SU-DHL-6 (cell line): ENCODE data around the gene KLHL22.

Experiments
- CTCF ChIP-seq: fragments of 200-600 bp; sonication (generic); IDR thresholded peaks from one replicate; pipeline ENCODE4 v1.5.1; 2017; ENCODE audit warnings: antibody characterized with exemption, mild to moderate bottlenecking, low read length, moderate library complexity; ENCODE audit not compliant: insufficient read depth, poor library complexity, severe bottlenecking
- EZH2phosphoT487 ChIP-seq: fragments of 200-600 bp; sonication (generic), shearing (Covaris generic); conservative IDR thresholded peaks from 2 replicates; pipeline ENCODE4 v1.6.1; 2018; ENCODE audit warnings: mild to moderate bottlenecking, antibody characterized with exemption, low read length, moderate library complexity, mixed read lengths

GRCh38 chr22:20459152-20459542 lies 36.4 kb downstream of the KLHL22 start:
- TF ChIP-seq CTCF: no peak
- TF ChIP-seq EZH2phosphoT487: no peak
